GM23248 (cell line): ENCODE results near the gene ST6GALNAC4.

Experiments
- EZH2 ChIP-seq: fragments of 200-600 bp; sonication (generic); IDR thresholded peaks from 2 replicates; pipeline ENCODE4 v1.6.1; 2018; ENCODE audit warnings: antibody characterized with exemption, mild to moderate bottlenecking; ENCODE audit not compliant: insufficient read depth, poor library complexity, severe bottlenecking
- EZH2phosphoT487 ChIP-seq: fragments of 200-600 bp; sonication (generic); IDR thresholded peaks from 2 replicates; pipeline ENCODE4 v1.6.1; 2018; ENCODE audit warnings: antibody characterized with exemption, moderate library complexity, mild to moderate bottlenecking, low read depth; ENCODE audit not compliant: insufficient read depth

DNA sequence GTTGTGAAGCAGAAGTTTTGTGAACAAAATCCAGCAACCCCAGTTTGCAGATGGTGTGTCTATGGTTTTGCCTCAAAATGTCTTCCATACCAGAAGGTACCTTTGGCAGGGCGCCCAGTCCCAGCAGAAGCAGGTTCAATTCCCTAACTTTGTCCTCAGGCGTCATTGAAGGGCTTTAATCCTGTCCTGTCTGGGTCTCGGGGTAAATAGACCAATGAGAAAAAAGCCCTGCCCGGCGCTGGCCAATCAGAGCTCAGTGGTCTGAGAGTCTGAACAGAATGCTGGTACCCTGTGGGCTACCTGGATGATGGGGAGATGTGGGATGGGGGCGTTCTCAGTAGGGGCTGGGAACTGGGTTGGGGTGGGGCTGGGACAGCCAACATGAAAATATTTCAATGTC lies 6.2 kb upstream of the ST6GALNAC4 start:
- TF ChIP-seq EZH2phosphoT487: no peak
- TF ChIP-seq EZH2: no peak
